VCaP (cell line): ENCODE data around the gene TBC1D8B.

Experiments used
- H3K27ac ChIP-seq: fragments of 450-650 bp; 2 replicates; pipeline ENCODE4 v1.5.1; 2017
- TF ChIP-seq, protein P1 (sequence below): fragments of 450-650 bp; conservative IDR thresholded peaks from 2 replicates; pipeline ENCODE4 v1.5.1; 2017; ENCODE audit warnings: mild to moderate bottlenecking, moderate library complexity

The TBC1D8B gene

DNA sequence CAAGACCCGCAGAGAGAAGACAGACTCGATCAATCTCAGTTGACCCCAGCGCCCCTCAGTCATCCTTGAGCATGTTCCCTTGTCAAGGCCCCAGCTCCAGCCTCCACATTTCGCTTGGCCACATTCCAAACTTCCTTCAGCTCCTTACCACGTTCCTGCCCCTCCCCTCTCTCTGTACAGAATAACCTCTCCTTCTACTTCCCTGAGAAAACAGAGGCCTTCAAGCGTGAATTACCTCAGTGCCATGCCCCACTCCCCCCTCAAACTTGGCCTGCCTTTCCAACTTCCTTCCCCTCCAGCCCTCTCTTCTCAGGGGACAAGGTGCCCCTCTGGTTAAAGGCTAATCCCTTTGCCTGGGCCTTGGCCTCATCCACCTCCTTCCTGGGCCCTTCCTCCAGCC, 103.9 kb downstream of the TBC1D8B start:
- TF ChIP-seq, protein P1, sequence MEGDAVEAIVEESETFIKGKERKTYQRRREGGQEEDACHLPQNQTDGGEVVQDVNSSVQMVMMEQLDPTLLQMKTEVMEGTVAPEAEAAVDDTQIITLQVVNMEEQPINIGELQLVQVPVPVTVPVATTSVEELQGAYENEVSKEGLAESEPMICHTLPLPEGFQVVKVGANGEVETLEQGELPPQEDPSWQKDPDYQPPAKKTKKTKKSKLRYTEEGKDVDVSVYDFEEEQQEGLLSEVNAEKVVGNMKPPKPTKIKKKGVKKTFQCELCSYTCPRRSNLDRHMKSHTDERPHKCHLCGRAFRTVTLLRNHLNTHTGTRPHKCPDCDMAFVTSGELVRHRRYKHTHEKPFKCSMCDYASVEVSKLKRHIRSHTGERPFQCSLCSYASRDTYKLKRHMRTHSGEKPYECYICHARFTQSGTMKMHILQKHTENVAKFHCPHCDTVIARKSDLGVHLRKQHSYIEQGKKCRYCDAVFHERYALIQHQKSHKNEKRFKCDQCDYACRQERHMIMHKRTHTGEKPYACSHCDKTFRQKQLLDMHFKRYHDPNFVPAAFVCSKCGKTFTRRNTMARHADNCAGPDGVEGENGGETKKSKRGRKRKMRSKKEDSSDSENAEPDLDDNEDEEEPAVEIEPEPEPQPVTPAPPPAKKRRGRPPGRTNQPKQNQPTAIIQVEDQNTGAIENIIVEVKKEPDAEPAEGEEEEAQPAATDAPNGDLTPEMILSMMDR: no peak
- no peak overlapping the region for H3K27ac ChIP-seq

DNA sequence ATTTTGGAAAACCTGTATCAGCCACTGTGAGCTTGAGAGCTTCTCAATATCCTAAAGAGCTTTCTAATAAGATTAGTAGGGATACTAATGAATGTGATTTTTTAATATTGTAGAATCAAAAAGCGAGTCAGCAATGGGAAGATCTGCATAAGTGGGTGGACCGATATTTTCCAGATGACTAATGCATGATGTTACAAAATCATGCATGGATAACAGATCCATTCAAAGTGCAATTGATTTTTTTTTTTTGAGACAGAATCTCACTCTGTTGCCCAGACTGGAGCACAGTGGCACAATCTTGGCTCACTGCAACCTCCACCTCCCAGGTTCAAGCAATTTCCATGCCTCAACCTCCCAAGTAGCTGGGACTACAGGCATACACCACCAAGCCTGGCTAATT, 110.4 kb downstream of the TBC1D8B start:
- H3K27ac ChIP-seq: no peak overlapping the region
- TF ChIP-seq, protein P1: no peak

DNA sequence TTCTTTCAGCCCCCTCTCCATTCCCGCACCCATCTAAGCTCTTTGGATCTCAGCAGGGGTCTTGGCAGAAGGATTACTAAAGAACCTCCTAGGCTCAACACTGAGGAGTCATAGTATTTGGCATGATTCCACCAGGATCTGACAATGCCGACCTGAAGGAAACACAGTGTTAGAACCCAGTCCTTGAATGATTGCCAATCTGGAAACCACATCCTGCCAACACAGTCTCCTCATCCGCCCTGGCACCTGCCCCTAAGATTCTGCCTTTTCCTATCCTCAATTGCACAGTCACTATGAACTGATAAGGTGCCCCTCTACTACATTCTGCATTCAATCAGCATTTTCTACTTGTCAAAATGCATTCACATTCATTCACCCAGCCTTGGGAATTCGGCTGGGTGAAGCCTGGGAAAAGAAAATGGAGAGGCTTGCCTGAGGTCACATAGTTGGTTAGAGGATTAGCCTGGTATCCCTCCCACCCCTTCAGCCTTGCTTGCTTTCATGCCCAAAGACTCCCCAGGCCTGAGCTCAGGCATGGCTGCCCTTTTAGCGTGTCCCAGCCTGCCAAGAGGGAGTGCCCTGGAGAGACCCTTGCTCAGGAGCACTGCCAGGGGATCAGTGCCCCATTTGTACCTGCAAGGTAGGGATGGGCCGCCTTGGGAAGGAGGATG, 115.5 kb downstream of the TBC1D8B start:
- no peak overlapping the region for H3K27ac ChIP-seq
- TF ChIP-seq, protein P1: no peak

DNA sequence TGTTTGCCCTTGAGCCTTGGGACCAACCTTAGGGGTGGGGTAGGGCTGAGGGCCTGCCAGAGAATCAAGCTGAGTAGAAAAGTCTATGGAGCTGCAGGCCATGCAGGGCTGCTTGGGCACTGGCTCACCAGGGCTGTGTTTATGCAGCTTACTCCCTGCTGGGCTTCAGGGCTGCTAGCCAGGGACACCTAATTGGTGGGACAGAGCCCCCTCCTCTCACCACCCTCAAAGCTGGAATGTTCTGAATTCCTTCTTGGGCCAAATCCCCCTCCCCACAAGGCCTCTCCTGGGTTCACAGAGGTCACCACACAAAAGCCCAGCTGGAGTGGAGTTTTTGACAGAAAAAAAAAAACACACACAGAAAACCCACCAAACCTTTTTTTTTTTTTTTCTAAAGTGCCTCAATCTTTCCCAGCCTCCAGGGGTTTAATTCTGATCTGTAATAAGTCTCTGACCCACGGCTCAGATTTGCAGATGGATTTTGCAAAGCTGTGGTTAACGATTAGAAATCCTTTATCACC, 117.5 kb downstream of the TBC1D8B start, which contains the start of gene CLDN2:
CLDN2 (plus strand) TSS at position 471 of the 521 bp plus-strand sequence. CDS start 7,827 bp downstream, outside the sequence.
- TF ChIP-seq, protein P1: no peak
- H3K27ac ChIP-seq: no peak within 1 kb of the TSS

DNA sequence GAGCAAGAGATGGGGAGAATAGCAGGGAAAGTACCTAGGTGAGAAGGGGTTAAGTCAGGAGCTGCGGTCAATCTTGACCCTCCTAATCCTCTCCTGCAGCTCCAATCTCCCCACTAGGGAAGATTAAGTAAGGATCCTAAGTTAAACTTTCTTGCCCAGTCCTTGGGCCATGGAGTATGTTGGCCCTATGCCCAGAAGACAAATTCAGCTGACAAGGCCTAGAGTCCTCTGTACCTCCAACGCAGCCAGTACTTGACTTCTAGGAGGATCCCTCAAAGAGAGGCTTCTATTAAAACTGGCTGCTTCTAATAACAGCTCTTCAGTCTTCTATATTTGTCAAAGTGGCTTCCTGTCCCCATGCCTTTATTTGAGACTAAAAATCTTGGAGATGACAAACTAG, 119.2 kb downstream of the TBC1D8B start:
- H3K27ac ChIP-seq: no peak overlapping the region
- TF ChIP-seq, protein P1: no peak
